H7 (cell line): ENCODE data around the gene AHNAK. TPM values are rescaled to one million over a fixed set of nuclear protein-coding genes. Genes with fewer than 3 reads are reported as not detected.

Experiments used
- DNase-seq: peaks from one replicate; pipeline ENCODE4 v3.0.0; 2012
- H3K27me3 ChIP-seq: 2 replicates; pipeline ENCODE4 v1.6.0; 2011; ENCODE audit warnings: mild to moderate bottlenecking, low read length; ENCODE audit not compliant: control insufficient read depth, insufficient read depth
- H3K36me3 ChIP-seq: replicated peaks from 2 replicates; pipeline ENCODE4 v1.5.1; 2011; ENCODE audit warnings: low read length; ENCODE audit not compliant: control insufficient read depth, insufficient read depth
- H3K4me3 ChIP-seq: 2 replicates; pipeline ENCODE4 v1.5.1; 2011; ENCODE audit warnings: low read depth, mild to moderate bottlenecking, control low read depth, low read length, moderate library complexity; ENCODE audit not compliant: insufficient read depth
- total RNA-seq: library from RNA; depleted of rRNA; stranded (reverse); fragments of >200 nt; shearing (Covaris generic); gene quantifications from 2 replicates; pipeline ENCODE4 v1.2.3, GENCODE V29; 2014

The AHNAK gene
- total RNA-seq, 1 experiment from 2014 or later: 11.2 TPM

DNA sequence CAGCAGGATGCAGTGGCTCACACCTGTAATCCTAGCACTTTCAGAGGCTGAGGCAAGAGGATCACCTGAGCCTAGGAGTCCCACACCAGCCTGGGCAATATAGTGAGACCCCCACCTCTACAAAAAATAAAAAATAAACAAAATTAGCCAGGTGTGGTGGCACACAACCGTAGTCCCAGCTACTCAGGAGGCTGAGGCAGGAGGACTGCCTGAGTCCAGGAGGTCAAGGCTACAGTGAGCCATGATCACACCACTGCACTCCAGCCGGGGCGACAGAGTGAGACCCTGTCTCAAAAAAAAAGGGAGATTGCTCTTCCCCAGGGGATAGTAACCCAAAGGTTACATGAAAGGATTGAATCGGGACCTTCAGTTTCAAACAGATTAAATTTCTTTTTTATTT is 54.0 kb downstream of the AHNAK start:
- Histone ChIP-seq H3K27me3 (no peaks in the 10 kb centered on the region), H3K36me3 (no peaks in the 10 kb centered on the region), H3K4me3 (no peak overlapping the region)
- DNase-seq: no peak

DNA sequence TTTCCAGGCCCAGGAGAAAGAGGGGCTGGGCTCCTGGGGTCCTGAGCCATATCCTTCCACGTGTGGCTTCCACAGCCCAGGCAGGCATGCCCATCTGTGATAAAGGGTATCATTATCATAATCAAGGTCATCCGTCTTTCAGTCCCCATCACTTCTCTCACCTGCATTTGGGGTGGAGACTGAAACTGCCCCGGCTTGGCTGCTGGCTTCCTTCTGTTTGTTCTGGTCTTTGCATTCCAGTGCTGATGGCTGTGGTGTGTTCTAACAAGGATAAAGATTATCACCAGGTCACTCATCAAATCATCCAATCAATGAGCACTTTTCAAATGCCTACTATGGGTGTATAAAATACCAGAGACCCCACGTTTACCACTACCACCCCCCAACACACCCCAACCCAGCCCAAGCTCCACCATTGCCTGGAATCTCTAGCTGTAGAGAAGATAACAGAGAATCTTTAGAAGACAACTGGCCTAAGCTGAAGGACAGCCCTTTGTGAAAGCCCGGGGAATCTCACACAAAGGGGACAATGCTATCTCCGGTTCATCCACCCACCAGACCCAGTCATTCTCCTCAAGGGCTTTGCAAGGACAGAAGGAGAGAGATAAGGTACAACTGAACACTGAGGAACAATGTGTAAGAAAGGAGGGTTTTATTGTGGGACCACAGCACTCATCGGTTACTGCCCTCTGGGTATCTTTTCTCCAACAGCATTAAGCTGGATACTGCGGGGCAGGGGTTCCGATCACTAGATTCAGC is 54.9 kb downstream of the AHNAK start:
- no peak for DNase-seq
- H3K27me3 ChIP-seq: no peaks in the 10 kb centered on the region
- H3K36me3 ChIP-seq: no peaks in the 10 kb centered on the region
- H3K4me3 ChIP-seq: no peak overlapping the region

DNA sequence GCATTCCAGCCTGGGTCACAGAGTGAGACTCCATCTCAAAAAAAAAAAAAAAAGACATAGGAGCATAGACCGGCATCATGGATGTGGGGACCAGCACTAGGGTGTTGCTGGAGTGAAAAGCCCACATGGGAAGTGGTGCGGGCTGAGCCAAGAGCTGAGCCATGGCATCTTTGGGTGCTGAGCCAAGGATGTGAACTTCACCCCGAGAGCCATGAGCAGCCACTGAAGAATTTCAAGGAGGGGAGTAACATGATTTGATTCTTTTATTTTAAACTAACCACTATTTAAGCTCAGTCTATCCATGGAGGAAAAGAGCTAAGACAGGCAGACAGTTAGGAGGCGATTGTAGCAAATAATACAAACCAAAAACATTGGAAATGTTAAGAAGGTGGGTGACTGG is 57.4 kb downstream of the AHNAK start:
- DNase-seq: no peak
- no peaks in the 10 kb centered on the region for H3K27me3 ChIP-seq
- H3K36me3 ChIP-seq: no peaks in the 10 kb centered on the region
- no peak overlapping the region for H3K4me3 ChIP-seq

DNA sequence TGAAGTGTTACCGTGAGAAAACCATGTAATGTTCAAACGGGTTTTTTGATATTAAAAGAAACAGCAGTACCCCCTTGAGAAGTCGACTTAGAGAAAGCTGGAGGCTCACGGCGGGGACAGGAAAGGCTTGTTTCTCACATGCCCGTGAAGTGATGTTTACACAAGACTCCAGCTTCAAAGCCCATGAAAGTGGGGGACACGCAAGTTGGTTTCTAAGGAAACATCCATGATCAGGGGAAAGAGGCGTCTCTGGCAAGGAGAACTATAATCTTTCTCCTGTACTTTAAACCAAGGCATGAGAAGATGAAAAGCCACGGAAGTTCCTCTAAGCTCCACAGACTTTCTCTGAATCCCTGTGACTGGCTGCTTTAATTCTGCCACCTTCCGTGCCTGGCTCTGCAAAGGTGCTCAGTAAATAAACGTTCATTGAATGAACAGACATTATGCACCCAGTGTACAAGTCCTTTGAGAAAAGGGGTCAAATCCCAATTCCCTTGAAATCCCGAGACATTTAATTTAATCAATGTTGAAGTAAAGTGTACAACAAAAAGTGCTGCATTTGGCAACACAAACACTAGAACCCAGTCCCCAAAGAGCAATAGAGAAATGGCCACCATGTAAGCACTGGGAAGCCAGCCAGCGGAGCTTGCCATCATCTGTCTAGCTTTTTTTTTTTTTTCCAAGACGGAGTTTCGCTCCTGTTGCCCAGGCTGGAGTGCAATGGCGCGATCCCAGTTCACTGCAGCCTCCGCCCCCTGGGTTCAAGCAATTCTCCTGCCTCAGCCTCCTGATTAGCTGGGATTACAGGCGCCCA is 58.7 kb downstream of the AHNAK start:
- Histone ChIP-seq H3K36me3 (no peaks in the 10 kb centered on the region), H3K27me3 (no peaks in the 10 kb centered on the region), H3K4me3 (no peak overlapping the region)
- DNase-seq: no peak

DNA sequence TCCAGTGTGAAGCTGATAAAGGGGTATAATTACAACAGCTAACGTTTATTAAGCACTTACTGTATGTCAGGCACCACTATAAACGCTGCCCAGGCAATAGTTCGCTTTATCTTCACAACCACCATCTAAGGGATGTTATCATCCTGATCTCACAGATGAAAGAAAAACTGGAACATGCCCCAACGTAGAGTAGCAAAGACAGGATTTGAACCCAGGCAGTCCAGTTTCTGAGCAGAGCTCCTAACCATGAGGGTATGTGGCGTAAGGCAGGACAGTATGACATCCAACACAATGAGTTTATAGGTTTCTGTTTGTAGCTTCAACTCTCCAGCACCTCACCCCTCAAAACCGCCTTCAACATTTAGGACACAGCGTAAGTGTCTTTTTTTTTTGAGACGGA is 59.5 kb downstream of the AHNAK start:
- Histone ChIP-seq H3K27me3 (no peaks in the 10 kb centered on the region), H3K4me3 (no peak overlapping the region), H3K36me3 (no peaks in the 10 kb centered on the region)
- no peak for DNase-seq

DNA sequence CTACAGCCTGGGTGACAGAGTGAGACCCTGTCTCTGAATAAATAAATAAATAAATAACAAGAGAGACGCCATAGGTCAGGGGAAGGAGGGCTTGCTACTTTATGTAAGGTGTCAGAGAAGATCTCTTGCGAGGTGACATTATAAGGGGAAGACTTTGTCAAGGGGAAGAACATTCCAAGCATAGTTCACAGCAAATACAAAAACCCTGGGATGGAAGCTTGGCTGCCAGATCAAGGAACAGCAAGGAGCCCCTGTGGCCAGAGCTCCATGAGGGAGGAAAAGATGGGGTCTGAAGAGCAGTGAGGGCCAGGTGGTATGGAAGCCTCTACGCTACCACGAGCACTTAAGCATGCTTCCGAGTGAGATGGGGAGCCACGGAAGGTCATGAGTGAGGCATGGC is 62.3 kb downstream of the AHNAK start:
- Histone ChIP-seq H3K27me3 (no peaks in the 10 kb centered on the region), H3K36me3 (no peaks in the 10 kb centered on the region), H3K4me3 (no peak overlapping the region)
- DNase-seq: peak; percentile 44

DNA sequence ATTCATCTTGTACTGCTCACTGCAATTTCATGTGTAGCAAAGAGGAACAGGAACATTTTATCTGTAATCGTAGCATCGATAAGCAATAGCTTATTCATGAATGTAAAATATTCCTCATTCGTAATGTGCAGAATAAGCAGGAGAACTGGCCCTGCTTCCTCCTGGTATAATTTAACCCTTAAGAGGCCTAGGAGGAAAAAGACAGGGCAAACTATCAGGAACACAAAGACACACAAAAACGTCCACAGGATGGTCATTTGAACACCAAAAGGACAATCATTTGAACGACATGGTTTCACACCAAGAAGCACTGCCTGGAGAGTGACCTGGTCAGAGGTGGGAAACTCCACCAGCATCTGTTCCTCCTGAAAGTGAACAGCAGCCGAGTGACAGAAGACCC is 63.9 kb downstream of the AHNAK start:
- no peak for DNase-seq
- Histone ChIP-seq H3K36me3 (no peaks in the 10 kb centered on the region), H3K4me3 (no peak overlapping the region), H3K27me3 (no peaks in the 10 kb centered on the region)

DNA sequence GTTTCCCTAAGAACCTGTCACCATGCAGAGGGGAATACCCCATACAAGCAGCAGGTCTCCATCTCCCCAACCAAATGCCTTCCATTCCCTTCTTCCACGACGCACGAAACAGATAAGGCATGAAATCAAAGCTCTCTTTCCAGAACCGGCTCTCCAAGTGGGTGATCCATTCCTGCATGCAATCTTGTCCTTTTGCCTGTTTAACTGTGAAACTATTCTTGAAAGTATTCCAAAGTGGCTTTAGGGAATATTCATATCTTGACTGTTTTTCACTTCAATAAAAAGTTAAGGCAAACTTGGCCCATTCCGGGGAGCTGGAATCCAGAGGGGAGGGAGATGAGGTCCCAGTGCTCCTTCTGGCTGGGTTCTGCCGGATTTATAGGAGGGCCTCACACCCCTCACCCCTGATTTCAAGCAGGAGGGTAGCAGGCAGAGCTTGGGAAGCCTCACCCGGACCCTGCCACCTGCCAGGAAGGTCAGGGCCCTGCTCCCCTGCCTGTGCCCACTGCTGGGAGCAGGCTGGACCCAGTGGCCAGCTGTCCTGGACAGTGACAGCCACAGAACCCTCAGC is 66.9 kb downstream of the AHNAK start:
- Histone ChIP-seq H3K27me3 (no peaks in the 10 kb centered on the region), H3K4me3 (no peak overlapping the region), H3K36me3 (no peaks in the 10 kb centered on the region)
- peak; percentile 43 for DNase-seq

DNA sequence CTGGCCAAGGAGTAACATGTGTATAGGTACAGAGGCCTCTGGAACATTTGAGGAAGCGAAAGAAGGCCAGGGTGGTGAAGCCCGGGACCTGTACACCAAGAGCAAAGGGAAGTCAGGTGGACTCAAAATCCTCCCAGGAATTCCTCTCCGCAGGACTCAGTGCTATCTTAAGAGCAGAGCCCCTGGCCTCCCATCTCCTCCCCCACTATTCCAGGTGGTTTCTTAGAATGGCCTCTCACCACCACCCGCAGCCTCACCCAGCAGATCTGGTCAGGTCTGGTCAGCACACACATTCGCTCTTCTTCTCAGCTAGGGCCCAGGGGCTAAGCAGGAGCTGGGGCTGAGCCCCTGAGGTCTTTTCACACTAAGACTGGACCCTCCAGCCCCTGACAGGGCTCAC is 68.7 kb downstream of the AHNAK start:
- Histone ChIP-seq H3K4me3 (no peak overlapping the region), H3K27me3 (no peaks in the 10 kb centered on the region), H3K36me3 (no peaks in the 10 kb centered on the region)
- peak; percentile 60 for DNase-seq

DNA sequence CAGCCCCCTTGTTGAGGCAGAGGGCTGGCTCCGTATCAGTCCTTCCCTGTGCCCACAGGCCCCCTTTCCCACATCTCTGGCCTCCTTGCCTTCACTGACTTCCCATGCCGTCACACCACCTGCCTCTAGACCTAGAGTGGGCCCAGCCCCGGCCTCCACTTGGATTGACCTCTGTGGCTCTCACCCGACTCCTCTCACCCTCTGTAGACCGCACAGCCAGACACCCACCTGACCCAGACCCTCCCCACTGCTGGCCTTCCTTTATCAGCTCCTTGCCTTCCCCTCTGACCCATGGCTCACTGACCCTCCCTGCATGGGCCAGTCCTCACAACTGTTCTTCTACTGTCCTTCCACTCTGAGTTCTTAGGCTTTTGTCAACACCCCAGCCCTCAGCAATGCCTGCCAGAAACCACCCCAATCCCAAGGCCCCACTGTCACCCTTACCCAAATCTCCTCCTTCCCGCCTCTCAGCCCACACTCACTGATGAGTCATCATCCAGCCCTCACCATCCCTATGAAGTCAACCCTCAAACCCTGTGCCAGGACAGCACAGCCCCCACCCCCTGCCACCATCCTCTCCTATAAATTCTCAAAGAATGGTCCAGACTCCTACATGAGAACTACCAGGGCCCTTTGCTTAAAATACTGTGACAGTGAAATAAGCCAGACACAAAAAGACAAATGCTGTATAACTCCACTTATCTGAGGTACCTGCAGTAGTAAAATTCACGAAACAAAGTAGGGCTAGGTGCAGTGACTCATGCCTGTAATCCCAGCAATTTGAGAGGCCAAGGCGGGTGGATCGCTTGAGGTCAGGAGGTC is 74.3 kb downstream of the AHNAK start:
- Histone ChIP-seq H3K4me3 (no peak overlapping the region), H3K36me3 (no peaks in the 10 kb centered on the region), H3K27me3 (no peaks in the 10 kb centered on the region)
- DNase-seq: no peak

DNA sequence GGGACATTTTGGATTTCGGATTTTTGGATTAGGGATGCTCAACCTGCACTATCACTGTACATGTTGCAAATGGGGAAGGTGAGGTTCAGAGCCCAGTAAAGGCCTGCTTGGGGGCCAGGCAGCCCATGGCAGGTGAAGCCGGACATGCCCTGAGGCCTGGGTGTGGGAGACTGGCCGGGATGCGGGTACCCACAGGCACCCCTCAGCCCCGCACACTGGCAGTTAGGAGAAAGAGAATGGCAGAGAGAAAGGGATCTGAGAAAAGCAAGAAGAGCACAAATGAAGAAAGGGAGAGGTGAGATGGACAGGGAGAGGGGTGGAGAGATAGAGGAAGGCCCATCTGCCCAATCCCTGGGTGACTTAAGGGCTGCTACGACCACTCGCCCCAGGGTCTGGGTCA is 75.0 kb downstream of the AHNAK start:
- no peaks in the 10 kb centered on the region for H3K36me3 ChIP-seq
- H3K4me3 ChIP-seq: no peak overlapping the region
- no peak for DNase-seq
- H3K27me3 ChIP-seq: no peaks in the 10 kb centered on the region

DNA sequence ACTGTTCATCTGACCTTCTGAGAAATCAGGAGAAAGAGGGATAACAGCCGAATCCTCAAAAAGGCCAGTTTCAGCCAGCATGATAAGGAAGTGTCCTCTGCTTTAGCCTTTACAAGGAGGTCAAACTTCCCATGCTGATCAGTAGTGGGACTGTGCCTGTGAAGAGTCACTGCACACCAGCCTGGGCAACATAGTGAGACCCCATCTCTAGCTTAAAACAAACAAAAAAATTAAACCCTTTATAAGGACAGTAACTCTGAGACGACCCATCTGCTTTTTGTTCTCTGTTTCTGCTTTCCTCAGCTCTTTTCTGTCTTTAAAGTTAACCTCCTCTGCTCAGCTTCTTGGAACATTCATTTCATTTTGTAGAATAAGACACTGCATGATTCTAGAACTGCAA is 78.0 kb downstream of the AHNAK start:
- no peaks in the 10 kb centered on the region for H3K36me3 ChIP-seq
- H3K4me3 ChIP-seq: no peak overlapping the region
- H3K27me3 ChIP-seq: no peaks in the 10 kb centered on the region
- no peak for DNase-seq

DNA sequence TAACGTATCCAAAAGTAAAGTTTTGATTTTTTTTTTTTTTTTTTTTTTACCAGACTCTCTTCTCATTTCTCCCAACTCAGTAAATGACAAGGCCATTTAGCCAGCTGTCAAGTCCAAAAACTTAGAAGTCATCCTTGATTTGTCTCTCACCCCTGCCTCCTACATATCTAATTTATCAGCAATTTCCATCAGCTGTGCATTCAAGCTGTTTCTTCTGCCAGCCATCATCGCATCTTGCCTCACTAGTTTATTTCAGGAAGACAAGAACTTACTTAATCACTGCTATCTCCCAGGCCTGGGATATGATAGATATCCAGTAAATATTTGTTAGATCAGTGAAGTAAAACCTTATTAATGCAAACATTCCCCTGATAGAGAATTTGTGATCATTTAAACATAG is 80.2 kb downstream of the AHNAK start:
- no peaks in the 10 kb centered on the region for H3K27me3 ChIP-seq
- no peak for DNase-seq
- H3K36me3 ChIP-seq: no peaks in the 10 kb centered on the region
- no peak overlapping the region for H3K4me3 ChIP-seq

DNA sequence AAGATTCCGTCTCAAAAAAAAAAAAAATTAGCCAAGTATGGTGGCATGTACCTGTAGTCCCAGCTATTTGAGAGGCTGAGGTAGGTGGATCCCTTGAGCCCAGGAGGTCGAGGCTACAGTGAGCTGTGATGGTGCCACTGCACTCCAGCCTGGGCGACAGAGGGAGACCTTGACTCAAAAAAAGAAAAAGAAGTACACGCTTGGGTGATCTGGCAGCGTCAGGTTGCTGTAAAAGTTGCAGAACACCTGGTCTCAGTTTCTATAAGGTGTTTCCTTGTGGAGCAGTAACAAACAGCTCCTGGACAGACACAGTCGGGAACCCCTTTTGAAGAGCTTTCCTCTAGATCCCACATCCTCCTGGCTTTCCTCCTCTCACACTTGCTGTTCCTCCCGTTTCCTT is 82.0 kb downstream of the AHNAK start:
- no peak for DNase-seq
- H3K27me3 ChIP-seq: no peaks in the 10 kb centered on the region
- H3K36me3 ChIP-seq: no peaks in the 10 kb centered on the region
- no peak overlapping the region for H3K4me3 ChIP-seq
